ENCODE measurements around the gene BCL7B. TPM values are rescaled to one million over a fixed set of nuclear protein-coding genes. Genes with fewer than 3 reads are reported as not detected.

The BCL7B gene
- total RNA-seq (2012; rRNA removed), result 6.1 and 7.2 TPM in 2 replicates
- polyA plus RNA-seq (2012; rRNA removed), result 51.3 and 62.6 TPM in 2 replicates
- polyA plus RNA-seq (2012; cell fraction: cytosol; rRNA removed), result 50.6 and 52.7 TPM in 2 replicates
- polyA plus RNA-seq (2012; cell fraction: nucleus; rRNA removed; ENCODE audit: low replicate concordance), result 29.2 and 33.8 TPM in 2 replicates
- percentile 72 among the genes with signal in this experiment for Bru-seq, nascent RNA
- BruChase-seq, experiment 1, labeled RNA remaining after a 6-hour chase, result percentile 70 among the genes with signal in this experiment
- BruChase-seq, experiment 2, labeled RNA remaining after a 2-hour chase, result percentile 57 among the genes with signal in this experiment
- long read RNA-seq, transcript BCL7B-201 (6 exons, 1,975 nt), result major isoform, 47 of 64 reads
- long read RNA-seq, partial matches to known transcripts, result 3 of 64 reads
- long read RNA-seq, other reads (novel, unspliced or antisense), result 3 of 64 reads

GRCh38 chr7:73557397-73558257, at the start of gene BCL7B:
Gene BCL7B (minus strand): TSS chr7:73557690. CDS start chr7:73557578, 112 bp downstream.
- Histone ChIP-seq H2BK120ac (ENCODE audit: low read depth, low read length) (peak within 1 kb of the TSS; percentile 66; the same call in 1 of the 2 replicates), H2BK15ac (ENCODE audit: low read depth, low read length) (peak within 1 kb of the TSS; percentile 49; the same call in 1 of the 3 replicates), H3K36me3 (ENCODE audit: control insufficient read depth, insufficient read depth, low read length) (peaks cover 2% of the 10 kb centered on the region), H3K9me1 (ENCODE audit: insufficient read depth, low read length) (peaks cover 14% of the 10 kb centered on the region), H3K4me3 (ENCODE audit: insufficient read depth, low read depth, low read length) (peak within 1 kb of the TSS; percentile 88), H3K14ac (replicated peaks; ENCODE audit: low read depth, low read length) (peak within 1 kb of the TSS; percentile 96), H2AK9ac (replicated peaks; ENCODE audit: low read depth, low read length, poor library complexity) (peak within 1 kb of the TSS; percentile 100), H3K4ac (ENCODE audit: low read depth, low read length) (peak within 1 kb of the TSS; percentile 96), H3K18ac (ENCODE audit: low read depth, low read length) (peak within 1 kb of the TSS; percentile 79), H3K4me1 (ENCODE audit: control insufficient read depth, insufficient read depth, low read length) (peaks cover 13% of the 10 kb centered on the region), H2BK5ac (ENCODE audit: low read depth, low read length, poor library complexity, severe bottlenecking) (peak within 1 kb of the TSS; percentile 92), H3K9ac (ENCODE audit: low read depth, low read length) (peak within 1 kb of the TSS; percentile 91), H4K20me1 (ENCODE audit: insufficient read depth, low read length) (peaks cover 35% of the 10 kb centered on the region), H4K8ac (ENCODE audit: low read depth in 2 of 2, low read length in 2 of 2) (peak within 1 kb of the TSS; percentile 98 to 100), H2BK20ac (ENCODE audit: low read depth, low read length) (no peak within 1 kb of the TSS), H3K79me1 (ENCODE audit: low read depth in 1 of 2, low read length in 2 of 2) (peaks cover 8 to 37% of the 10 kb centered on the region in 2 experiments), H4K91ac (ENCODE audit: insufficient read depth, low read depth, low read length) (peak within 1 kb of the TSS; percentile 96), H3K27ac (ENCODE audit: insufficient read depth, low read length) (peak within 1 kb of the TSS; percentile 99), H4K5ac (ENCODE audit: low read depth, low read length) (peak within 1 kb of the TSS; percentile 98), H3K56ac (ENCODE audit: extremely low read depth, insufficient read depth, low read length) (peak within 1 kb of the TSS; percentile 63), H3K4me2 (ENCODE audit: low read depth, low read length) (peak within 1 kb of the TSS; percentile 93), H2AFZ (replicated peaks; ENCODE audit: low read length, poor library complexity) (peak within 1 kb of the TSS; percentile 99), H3K23ac (ENCODE audit: low read depth, low read length) (peak within 1 kb of the TSS; percentile 96; the same call in 1 of the 2 replicates), H2AK5ac (ENCODE audit: low read depth, low read length) (peak within 1 kb of the TSS; percentile 99), H3K9me3 (ENCODE audit: control insufficient read depth, insufficient read depth, low read length) (no peaks in the 10 kb centered on the region), H3K27me3 (ENCODE audit: control insufficient read depth, insufficient read depth, low read length) (no peaks in the 10 kb centered on the region)
- in situ Hi-C loops (cut with MboI; ENCODE audit: low sequenced_read_pairs), result no loop called here
- dilution Hi-C loops (cut with HindIII; ENCODE audit: low sequenced_read_pairs, unreplicated experiment), result no loop called here
- peak; percentile 47 for DNase-seq
- intact Hi-C loops (cut with micrococcal nuclease), result loop anchor here (2.0 kb wide), 1 partner anchor 35 kb away; the partner anchor contains the start of gene BAZ1B
- BruUV-seq (replicated peaks), result no TSS peak
- ChIA-PET POLR2A (ENCODE audit: unreplicated experiment) (no interaction called here), CTCF (interaction anchor here (1.2 kb wide), 1 partner anchor 8 kb away, joined by 5 read pairs; no protein-coding TSS in a partner anchor)
- 7% methylated on average over 40 of the region's 83 CpGs; no CpG with 5 or more reads in 1 of the 2 experiments for WGBS, 2 experiments (ENCODE audit: extremely low coverage in 2 of 2, insufficient read length in 1 of 2)
- peak; percentile 72 for ATAC-seq (ENCODE audit: low read depth)
- TF ChIP-seq MAFK (IDR thresholded peaks at IDR 0.05; ENCODE audit: low read depth, low read length) (no peak), MXI1 (IDR thresholded peaks at IDR 0.05; ENCODE audit: borderline replicate concordance, low read depth, low read length) (no peak; the same call in 1 of the 2 replicates), ELK1 (IDR thresholded peaks at IDR 0.05; ENCODE audit: borderline replicate concordance, low read depth, low read length) (no peak), BHLHE40 (IDR thresholded peaks at IDR 0.05; ENCODE audit: low read depth, low read length) (0 out of 2 replicates have a peak, but pooled peaks have one; percentile 47), RFX5 (IDR thresholded peaks at IDR 0.05; ENCODE audit: low read depth, low read length) (no peak), NFE2L2 (IDR thresholded peaks at IDR 0.05; ENCODE audit: low read depth, low read length) (0 out of 2 replicates have a peak, but pooled peaks have one; percentile 9), SMC3 (IDR thresholded peaks at IDR 0.05; ENCODE audit: low read depth, low read length) (no peak), MAZ (IDR thresholded peaks at IDR 0.05; ENCODE audit: borderline replicate concordance, low read depth, low read length) (peak; percentile 38; the same call in 1 of the 2 replicates), CEBPB (IDR thresholded peaks at IDR 0.05; ENCODE audit: low read depth, low read length) (no peak), RCOR1 (IDR thresholded peaks at IDR 0.05; ENCODE audit: insufficient replicate concordance, low read length) (no peak), CHD1 (IDR thresholded peaks at IDR 0.05; ENCODE audit: low read depth, low read length) (peak; percentile 92; the same call in 1 of the 2 replicates)
